OCI-M1 (cell line): ENCODE results near the gene RBMS3.
"Not testable (repeated sequence)": the region's sequence is repeated elsewhere in the genome, so short reads cannot be mapped to it uniquely, and the experiment has no call there.

Experiments used
- DNase-seq: peaks from one replicate; lab custom pipeline; 2025; lab: John Stamatoyannopoulos, UW

RBMS3 gene

DNA sequence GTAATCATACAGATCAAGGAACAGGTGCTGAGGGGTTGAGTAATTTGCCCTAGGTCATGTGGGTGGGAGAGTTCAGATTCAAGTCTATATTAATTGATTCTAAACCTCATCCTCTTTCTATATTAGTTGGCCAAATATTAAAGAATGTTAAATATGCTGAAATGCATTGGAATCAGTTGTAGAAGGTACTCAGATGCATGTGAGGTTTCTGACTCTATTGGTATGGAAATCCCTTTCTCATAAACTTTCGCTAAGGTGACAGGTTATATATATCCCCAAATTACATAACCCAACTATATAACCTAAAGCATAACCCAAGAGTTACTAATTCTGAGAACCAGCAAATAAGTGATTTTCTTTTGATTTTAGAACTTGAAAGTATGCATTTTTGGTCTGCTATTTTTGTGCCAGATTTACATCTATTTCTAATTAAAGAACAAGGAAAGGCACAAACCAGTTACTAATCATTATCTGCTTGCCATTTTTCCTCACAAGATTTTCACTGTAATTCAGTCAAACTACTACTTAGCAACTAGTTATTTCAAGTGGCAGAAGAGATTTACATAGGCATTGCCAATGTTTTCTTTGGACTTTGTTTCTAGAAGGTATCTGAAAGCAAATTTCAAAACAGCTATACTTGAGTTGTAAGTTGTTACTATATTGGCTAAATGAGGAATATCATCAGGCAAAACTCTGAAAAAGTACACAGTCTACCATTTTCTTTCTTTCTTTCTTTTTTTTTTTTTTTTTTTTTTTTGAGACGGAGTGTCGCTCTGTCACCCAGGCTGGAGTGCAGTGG, 201.3 kb downstream of the RBMS3 start:
- DNase-seq = no peak

DNA sequence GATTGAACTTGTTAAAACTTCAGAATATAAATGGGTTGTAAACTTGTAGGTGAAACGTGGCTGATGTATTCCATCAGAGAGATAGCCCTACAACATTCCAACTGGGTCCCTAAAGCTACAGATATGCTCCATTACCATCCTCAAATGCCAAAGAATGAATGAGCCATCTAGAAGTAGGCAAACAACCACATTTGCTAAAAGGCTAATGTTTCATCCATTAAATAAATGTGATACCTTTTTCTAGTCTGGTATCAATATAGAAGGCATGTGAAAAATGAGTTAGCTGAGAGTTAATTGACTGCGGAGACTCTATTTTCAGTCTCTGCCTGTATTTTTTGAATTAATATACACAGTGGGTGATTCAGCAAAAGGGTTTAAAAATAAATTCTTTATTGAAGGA, 203.8 kb downstream of the RBMS3 start:
- no peak for DNase-seq

DNA sequence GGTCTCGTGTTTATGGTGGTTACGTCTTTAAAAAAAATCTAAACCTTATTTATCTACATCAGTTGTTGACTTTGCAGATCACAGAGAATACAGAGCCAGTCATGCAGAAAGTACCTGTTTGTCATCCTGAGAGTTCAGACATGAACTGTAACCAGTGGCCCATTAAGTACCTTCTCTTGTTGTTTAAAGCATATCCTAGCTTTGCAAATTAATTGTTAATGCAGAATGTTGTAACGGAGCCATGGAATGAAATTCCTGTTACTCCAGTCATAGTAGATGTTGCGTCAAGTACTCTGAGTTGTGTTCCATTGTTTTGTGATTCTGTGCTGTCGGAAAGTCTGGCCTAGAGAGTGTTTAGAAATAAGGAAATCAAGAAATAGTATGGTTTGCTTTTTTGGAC, 205.2 kb downstream of the RBMS3 start:
- DNase-seq = no peak

DNA sequence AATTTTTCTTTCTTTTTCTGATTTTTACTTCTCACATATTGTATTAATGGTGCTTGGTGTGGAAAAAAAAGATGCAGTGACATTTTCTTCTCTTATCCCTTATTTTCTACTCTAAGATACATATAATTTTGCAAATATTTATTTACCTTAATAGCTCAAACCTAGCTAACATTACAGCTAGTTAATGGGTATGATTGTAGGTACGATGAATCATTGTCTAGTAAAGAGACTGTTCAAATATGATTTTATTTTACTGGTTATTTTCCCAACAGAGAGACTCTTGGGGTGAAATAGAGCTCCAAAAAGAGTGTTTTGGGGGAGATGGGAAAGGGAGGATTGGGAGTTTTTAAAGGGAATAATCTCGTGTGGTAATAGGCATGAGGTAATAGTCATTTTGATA, 206.0 kb downstream of the RBMS3 start:
- DNase-seq = no peak

DNA sequence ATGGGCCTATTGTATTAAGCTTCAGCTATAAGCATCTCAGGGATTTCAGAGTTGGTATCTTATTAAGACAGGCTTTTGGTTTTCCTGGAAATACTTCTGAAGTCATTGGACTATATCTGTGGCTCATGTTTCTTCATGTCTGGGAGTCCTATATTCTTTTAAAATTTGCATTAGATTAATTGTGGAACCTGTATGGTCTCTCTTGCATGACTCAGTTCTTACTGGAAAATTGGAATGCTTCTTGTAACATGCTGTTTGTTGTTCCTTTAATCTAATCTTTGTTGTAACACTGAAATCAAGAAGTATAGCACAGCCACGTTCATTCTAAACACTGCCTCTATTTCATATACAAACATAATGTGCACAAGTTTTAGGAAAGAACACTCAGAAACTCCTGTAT, 208.1 kb downstream of the RBMS3 start:
- DNase-seq = no peak

DNA sequence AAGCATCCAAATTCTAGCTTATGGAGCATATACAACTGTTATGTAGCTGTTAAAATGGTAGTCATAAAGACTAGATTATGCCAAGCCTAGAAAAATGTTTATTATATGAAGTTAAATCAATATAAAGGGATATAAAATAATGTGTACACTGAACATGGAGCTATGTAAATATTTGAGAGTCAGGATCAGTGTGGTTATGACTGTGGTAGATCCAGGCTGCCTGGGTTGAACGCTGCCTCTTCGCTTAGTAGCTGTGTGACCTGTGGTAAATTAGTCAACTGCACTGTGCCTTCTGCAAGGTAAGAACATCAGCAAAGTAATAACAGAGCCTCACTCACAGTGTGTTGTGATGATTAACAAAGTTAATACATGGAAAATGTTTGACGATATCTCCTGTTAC, 212.2 kb downstream of the RBMS3 start:
- DNase-seq = no peak

DNA sequence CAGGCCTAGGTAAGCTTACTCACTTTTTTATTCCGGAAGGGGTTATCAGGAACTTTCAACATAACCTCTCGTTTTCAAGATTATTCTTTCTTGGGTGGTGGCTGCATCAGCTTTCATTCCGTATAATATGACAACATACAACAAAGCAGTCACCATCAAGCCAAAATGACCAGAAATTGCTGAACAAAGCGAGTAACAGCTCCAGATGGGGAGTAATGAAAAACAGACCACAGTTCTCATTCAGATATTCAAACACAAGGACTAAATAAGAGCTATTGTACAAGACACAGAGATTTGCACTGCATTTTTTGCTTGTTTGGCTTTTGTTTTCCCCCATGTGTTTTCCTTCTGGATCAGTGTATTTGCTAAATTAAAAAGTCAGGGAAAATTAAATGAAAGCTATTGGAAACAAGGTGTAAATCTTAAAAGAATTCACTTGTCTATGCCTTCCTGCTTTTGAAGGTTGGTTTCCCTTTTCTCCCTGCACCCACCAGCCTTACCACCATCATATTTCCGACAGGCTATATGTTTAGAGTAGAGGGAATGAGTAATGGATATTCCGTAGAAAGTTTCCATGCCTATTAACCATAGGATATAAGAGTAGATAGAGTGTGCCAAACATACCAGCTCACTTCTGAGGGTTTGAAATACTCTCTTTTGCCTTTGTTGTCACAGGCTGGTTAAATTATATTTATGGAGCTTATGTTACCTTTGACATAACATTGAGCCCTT, 213.6 kb downstream of the RBMS3 start:
- no peak for DNase-seq

DNA sequence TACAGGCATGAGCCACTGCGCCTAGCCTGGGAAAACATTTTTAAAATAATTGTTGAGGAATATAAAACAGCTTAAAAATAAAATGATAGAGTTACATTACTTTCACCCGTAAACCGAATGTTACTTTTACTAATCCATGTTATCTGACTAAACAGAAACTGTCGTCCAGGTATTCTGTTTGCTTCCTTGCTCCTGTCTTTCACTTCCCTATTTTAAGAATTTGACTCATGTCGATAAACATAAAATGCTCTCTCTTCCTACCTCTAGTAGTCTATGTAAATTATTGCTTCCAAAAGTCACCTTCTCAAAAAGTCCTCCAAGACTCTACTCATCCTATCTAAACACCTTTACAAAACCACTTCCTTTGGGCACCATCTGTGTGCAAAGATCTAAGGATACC, 216.4 kb downstream of the RBMS3 start:
- DNase-seq = no peak

DNA sequence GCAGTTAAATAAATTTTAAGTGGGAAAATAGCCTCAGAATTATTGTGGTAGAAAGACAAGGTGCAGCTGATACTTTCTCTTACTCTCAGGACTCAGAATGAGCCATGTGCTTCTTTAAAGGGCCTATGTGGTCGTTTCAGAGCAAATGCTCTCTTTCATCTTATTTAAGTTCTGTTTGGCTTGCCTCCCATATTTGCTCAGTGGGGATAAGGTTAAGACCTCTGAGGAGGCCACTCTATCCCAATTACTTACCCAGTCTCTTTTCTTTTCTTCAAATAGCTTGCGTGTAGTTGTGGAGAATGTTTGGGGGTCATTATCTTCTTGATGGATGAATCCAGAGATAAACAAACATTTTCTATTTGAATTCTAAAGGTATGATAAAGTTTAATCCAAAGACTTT, 221.9 kb downstream of the RBMS3 start:
- DNase-seq = no peak

DNA sequence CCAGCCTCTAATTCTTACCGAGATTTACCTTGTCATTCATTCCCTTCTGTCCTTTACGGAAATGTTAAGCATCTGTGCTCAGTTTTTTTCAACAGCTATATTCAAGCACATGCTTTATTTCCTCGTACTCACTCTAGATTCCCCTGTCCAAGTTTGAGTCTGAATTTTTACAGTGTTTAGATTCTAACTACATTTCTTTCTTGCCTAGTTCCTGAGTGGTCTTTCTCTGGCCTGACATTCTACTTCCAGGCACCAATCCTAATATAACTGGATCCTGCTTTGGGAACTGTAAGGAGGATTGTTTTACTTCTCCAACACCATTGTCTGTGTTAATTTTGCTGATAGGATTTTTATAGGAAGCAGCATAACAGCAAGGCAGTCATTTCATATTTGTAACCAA, 222.4 kb downstream of the RBMS3 start:
- no peak for DNase-seq

DNA sequence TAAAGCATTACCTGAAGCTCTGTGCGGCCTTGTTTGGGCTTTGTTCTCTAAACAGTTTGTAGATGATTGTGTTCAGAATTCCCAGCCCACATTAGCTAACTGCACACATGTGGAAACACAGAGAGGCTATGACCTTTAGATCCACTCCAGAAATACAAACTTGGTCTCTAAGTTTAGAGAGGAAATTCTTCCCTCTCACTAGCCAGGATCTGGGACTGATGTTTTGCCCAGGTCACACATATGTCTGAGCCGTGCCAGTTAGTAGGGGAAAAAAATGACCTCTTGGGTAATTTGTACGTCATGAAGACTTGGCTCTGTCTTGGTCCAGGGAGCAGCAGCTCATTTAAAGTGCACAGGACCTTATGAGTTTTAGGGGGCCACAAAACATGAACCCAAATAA, 223.1 kb downstream of the RBMS3 start:
- no peak for DNase-seq

DNA sequence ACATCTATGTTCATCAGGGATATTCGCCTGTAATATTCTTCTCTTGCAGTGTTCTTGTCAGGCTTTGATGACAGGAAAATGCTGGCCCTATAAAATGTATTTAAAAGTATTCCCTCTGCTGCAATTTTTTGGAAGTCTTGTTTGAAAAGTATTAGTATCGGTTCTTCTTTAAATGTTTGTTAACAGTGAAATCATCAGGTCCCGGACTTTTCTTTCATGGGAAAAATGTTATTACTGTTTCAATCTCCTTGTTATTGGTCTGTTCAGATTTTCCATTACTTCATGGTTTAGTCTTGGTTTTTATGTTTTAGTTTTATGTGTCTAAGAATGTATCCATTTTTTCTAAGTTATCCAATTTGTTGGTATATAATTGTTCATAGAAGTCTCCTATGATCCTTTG, 225.6 kb downstream of the RBMS3 start:
- no peak for DNase-seq

DNA sequence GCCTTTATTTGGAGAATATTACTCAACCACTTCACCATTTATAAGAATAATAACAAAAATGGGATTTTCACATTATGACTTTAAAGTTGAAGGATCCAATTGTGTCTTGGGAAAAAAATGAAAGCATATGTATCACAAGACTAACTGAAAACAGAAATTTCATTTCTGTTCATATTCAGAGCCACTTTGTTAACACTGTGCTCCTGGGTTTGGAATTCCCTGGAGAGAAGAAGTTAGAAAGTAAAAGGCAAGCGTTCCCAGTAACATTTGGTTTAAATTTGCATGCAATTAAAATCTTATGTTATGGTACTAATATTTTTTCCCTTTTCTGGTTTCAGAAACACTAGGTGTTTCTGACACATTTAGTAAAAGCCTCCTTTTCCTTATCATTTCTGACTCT, 230.8 kb downstream of the RBMS3 start:
- no peak for DNase-seq

DNA sequence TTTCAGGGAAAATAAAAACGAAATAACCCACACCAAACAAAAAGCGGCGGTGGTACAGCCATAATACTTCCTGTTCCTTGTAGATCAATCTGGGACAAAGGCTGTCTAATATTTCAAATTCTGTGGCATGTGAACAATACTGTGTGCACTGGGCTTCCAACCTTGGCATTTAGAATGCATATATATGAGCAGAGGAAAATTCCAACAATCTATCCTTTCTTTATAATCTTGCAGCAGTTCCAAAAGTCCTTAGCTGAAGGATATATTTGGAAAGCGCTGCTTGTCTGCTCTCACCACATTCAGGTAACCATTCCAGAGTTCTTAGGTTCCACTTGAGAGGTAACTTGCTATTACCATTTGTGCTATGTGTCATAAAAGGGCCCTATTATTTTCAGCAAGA, 231.8 kb downstream of the RBMS3 start:
- no peak for DNase-seq

DNA sequence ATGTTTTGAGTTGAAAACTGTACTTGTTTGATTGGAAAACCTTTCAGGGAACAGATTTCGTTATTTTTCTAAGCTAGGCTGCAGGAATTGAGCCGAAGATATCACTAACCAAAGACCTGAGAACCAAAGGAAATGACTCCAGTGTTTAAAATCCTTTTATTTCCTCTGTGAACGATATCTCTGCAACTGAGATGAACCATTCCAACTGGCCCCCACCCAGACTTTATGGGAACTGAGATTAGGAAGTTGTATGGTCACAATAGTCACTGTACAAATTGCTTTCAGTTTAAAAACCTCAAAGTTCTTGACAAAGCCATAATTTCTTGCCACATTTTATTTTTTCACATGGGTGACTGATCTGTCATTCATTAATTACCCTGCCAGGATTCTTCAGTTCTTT, 232.4 kb downstream of the RBMS3 start:
- DNase-seq = peak; percentile 21

DNA sequence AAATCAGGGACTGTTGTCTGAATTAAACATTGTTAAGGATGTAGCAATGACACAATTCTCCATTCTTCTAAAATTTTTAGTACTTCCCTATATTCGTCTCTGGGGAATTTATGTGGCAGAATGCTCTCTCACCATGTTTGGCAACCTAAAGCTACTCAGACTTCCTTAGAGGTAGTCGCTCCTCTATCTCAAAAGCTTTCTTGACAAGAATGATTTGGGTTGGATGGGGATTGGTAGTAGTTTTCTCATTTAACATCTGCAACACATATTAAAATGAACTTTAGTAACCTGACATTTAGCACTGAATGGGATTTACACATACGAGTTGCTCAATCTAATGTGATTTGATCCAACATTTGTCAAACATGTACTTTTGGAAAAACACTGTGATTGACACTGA, 233.3 kb downstream of the RBMS3 start:
- no peak for DNase-seq

DNA sequence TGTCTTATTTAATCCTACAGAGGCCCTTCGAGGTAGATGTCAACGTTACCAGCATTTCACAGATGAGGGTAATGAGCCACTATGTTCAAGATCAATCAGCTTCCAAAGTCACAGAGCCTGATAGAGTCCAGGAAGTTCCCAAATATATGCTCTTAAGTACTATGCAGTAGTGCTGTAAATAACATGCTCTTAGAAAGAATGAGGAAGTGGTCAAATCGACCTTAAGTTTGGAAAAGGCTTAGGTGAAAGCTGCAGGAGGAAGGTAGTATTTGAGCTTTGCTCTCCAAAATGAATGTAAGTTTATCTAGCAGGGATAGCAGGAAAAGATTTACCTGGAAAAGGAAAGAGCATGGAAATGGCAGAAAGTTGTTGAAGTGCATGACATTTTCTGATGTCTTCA, 234.0 kb downstream of the RBMS3 start:
- DNase-seq = peak; percentile 44

DNA sequence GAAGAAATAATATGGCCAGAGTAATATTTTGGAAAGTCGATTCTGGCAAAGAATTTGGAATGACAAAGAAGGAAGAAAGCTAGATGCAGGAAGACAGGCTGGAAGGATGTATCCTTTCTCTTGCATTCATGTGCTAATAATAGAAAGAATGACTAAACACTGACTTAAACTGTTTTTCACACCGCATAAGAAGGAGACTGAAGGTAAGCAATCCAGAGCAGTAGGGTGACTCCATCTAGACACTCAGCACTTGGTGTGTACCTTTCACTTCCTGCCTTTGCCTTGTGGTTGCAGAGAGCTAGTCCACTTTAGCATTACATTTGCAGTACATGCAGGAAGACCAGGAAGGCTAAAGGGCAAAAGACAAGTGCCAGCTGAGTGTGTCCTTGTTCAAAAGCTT, 234.6 kb downstream of the RBMS3 start:
- DNase-seq = no peak

DNA sequence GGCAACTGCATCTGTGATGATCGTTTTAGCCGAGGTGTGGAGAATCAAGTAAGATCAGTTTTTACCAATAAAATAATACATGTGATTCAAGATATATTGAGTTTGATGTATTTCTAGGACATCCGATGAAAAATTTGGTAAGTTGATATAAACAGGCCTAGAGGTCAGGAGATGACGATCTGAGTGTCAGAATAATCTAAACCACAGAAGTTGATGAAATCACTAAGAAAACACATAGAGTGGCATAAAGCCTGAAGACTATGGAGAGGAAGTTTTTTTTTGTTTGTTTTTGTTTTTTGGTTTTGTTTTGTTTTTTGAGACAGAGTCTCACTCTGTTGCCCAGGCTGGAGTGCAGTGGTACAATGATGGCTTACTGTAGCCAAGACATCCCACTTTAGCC, 235.3 kb downstream of the RBMS3 start:
- DNase-seq = no peak

DNA sequence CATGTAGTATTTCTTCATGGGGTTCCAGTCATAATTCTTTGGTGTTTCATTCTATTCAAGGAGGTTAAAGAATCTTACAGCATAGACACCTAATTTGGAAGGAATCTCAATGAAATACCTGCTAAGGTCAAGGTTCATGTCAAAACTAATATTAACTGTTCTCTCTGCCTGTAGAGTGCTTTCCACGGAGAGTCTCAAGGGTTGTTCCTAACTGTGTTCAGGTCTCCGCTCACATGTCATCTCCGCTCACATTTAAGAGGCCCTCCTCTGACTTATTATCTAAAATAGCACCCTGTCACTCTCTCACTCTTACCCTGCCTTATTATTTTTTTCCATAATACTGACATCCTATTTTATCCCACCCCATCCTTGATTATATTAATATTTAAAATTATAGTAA, 239.9 kb downstream of the RBMS3 start:
- no peak for DNase-seq

DNA sequence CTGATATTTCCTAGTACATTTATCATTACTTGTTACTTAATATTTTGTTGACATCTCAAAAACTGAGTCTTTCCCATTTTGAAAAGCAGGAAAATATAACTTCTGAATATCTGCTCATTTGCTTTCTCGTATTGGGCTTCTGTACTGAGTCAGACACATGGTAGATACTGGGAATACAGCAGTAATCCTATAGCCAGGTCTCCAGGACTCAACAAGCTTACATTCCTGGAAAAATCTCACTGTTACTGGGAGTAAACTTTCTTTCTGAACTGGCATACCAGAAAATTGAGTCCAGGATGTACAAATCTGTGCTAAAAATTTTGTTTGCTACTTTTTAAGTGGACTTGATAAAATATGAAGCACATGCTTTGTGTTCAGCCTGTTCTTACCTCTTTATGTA, 240.4 kb downstream of the RBMS3 start:
- DNase-seq = no peak

DNA sequence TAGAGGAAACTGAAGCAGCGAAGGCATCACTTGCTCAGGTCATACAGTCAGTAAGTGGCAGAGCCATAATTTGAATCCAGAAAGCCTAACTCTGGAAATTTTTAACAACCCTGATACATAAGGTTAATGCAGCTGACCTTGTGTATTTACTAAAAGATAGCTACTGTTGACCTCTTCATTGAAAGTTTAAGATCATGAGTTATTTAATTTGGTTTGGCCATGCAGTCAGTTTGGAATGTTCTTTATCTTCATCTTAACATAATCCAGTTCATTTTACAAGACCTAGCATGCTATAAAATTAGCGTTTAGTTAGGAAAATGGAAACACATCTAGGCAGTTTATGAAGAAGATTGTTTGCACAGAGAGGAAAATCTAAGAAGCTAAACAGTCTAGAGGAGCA, 240.9 kb downstream of the RBMS3 start:
- DNase-seq = no peak

DNA sequence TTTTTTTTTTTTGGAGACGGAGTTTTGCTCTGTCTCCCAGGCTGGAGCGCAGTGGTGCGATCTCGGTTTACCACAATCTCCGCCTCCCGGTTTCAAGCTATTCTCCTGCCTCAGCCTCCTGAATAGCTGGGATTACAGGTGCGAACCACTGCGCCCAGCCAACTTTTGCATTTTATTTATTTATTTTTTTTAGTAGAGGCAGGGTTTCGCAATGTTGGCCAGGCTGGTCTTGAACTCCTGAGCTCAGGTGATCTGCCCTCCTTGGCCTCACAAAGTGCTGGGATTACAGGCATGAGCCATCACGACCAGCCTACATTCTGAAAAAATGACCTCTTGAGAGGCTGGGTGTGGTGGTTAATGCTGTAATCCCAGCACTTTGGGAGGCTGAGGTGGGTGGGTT, 243.6 kb downstream of the RBMS3 start:
- DNase-seq = not testable (repeated sequence)
